Stimulated activated naive B cell treated with anti-CD40 and anti-IgM and Interleukin-4, amounts not matched to agents 10 μg/mL and 1 μg/mL and 100 μg/mL, for 72 hours (primary cell): ENCODE results near the gene ADGRD1.

Experiments used
- ATAC-seq, 2 donors: fragments of 150-1000 bp; cut with Tn5 transposase; replicated peaks; 2 replicates each; pipeline ENCODE4 v1.10.0; 2021; ENCODE audit warnings: moderate library complexity in 1 of 2
- DNase-seq: peaks from one replicate; pipeline ENCODE4 v3.0.0; 2021
- H3K27ac Mint-ChIP-seq: one replicate; pipeline ENCODE4 v1.8.0; 2022; ENCODE audit warnings: mild to moderate bottlenecking, mixed read lengths
- H3K27me3 Mint-ChIP-seq, 2 donors: one replicate each; pipeline ENCODE4 v1.8.0; 2022; ENCODE audit warnings: mixed read lengths in 2 of 2
- H3K36me3 Mint-ChIP-seq, 2 donors: one replicate each; pipeline ENCODE4 v1.8.0; 2022; ENCODE audit warnings: mixed read lengths in 2 of 2, mild to moderate bottlenecking in 1 of 2
- H3K4me1 Mint-ChIP-seq, 2 donors: one replicate each; pipeline ENCODE4 v1.8.0; 2022; ENCODE audit warnings: mixed read lengths in 2 of 2, mild to moderate bottlenecking in 1 of 2
- H3K4me3 Mint-ChIP-seq, 2 donors: one replicate each; pipeline ENCODE4 v1.8.0; 2022; ENCODE audit warnings: mild to moderate bottlenecking in 2 of 2, mixed read lengths in 2 of 2, moderate library complexity in 1 of 2
- H3K9me3 Mint-ChIP-seq, 2 donors: one replicate each; pipeline ENCODE4 v1.8.0; 2022; ENCODE audit warnings: mixed read lengths in 2 of 2, mild to moderate bottlenecking in 1 of 2

The ADGRD1 gene

DNA sequence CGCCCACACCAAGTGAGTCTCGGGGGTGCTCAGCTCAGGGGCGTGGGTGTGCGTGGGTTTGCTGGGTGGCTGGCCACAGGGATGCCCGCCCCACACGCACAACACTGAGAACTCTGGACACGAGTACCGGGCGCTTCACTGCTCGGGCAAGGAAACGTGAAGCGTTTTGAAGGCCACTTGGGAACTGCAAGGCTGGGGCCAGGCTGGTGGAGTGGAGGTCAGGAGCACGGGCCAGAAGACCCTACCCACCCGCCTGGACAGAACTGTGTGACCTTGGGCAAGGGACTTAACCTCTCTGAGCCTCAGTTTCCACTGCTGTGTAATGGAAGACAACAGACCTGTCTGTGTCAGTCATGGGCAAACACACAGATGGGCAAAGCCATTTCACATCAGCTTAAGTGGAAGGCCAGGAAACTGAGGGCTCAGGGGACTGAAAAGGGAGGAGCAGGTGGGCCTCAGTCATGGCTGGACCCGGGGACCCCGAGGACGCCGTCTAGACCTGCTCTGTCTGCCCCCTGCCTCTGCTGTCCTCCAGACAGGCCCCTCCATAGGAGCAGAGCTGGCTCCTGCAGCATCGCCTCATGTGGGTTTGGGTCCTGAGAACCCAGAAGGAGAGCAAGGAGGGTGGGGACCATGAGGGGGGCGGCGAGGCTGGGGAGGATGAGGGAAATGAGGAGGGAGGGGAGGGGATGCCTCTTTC, 52.5 kb downstream of the ADGRD1 start:
- no peaks in the 10 kb centered on the region for H3K36me3 Mint-ChIP-seq
- peak overlapping the region; percentile 14 for H3K27ac Mint-ChIP-seq
- peaks cover 4 to 28% of the 10 kb centered on the region in 2 donors for H3K27me3 Mint-ChIP-seq
- peaks cover 15 to 22% of the 10 kb centered on the region in 2 donors for H3K4me1 Mint-ChIP-seq
- ATAC-seq (no peak), DNase-seq (no peak)
- H3K4me3 Mint-ChIP-seq, result no peak overlapping the region
- H3K9me3 Mint-ChIP-seq, result no peaks in the 10 kb centered on the region

DNA sequence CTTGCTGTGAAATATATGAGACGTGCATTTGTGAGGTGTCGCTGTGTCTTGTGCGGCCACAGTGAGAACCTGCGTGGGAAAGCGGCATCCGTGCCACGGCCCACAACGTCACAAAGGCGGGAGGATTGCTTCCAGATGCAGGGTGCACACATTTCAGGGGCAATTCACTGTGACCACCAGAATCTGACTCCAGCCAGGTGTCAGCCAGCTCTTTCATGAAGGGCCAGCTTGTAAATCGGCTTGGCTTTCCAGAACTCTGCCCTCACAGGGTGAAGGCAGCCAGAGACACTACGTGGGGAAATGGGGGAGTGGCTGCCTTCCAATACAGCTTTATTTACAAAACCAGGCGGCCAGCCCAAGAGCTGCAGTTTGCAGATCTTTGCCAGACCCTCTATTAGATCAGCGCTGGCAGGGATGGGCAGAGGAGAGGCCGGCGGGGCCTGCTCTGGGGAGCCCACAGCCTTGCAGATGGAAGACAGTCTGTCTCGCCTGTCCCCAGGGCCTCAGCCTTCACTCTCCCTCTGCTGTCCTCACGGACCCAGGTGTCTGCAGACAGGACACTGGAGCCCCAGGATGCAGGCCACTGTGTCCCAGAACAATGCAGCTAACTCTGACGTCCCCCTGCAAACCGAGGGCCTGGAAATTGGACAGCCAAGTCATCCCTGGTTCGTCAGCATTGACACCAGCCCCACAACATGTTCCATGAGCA, 53.5 kb downstream of the ADGRD1 start:
- H3K9me3 Mint-ChIP-seq, result no peaks in the 10 kb centered on the region
- ATAC-seq, result no peak
- H3K27ac Mint-ChIP-seq, result no peak overlapping the region
- peaks cover 4 to 32% of the 10 kb centered on the region in 2 donors for H3K27me3 Mint-ChIP-seq
- no peaks in the 10 kb centered on the region for H3K36me3 Mint-ChIP-seq
- DNase-seq, result no peak
- H3K4me3 Mint-ChIP-seq, result no peak overlapping the region
- H3K4me1 Mint-ChIP-seq, result peaks cover 12 to 18% of the 10 kb centered on the region in 2 donors

GRCh38 chr12:131007740-131008117, 54.0 kb downstream of the ADGRD1 start:
- Mint-ChIP-seq H3K27ac (no peak overlapping the region), H3K27me3 (peaks cover 4 to 32% of the 10 kb centered on the region in 2 donors), H3K36me3 (no peaks in the 10 kb centered on the region), H3K9me3 (no peaks in the 10 kb centered on the region), H3K4me3 (no peak overlapping the region), H3K4me1 (peaks cover 7 to 14% of the 10 kb centered on the region in 2 donors)
- DNase-seq (no peak), ATAC-seq (no peak)

DNA sequence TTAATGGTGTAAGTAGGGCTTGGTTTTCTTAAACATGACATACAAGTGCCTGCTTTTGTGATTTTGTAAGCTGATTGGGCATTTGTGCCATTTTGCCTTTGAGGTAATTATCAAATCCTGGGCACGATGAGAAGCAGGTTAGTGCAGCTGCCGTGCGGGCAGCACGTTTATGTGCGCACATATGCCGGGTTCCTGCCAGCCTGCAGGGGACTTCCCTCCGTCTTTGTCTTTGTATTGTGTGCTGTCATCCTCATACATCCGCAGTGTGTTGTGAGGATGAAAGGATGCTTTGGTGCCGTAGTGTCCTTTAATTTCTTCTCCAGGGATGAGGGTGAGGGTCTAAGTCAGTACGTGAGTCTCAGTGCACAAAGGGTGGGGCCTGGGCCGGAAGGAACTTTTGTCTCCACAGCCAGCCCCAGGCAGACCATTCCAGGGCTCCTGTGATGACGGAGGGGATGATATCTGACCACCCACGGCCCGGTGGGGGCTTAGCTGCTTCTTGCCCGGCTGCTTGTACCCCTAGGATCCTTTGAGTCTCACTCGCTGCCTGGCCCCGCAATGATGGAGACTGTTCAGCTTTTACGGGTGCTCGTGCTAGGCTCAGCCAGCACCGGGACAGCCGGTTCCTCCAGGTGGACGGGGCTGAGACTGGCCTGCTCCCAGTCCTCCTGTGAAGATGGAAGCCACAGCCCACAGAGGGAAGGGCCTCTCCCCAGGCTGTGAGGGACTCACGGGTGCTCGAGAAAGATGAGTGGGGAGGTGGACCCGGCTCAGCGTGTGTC, 54.6 kb downstream of the ADGRD1 start:
- Mint-ChIP-seq H3K36me3 (no peaks in the 10 kb centered on the region), H3K4me1 (peaks cover under 1 to 8% of the 10 kb centered on the region in 2 donors), H3K9me3 (no peaks in the 10 kb centered on the region), H3K27me3 (peaks cover 4 to 32% of the 10 kb centered on the region in 2 donors), H3K4me3 (no peak overlapping the region), H3K27ac (no peak overlapping the region)
- ATAC-seq (no peak), DNase-seq (no peak)

GRCh38 chr12:131008913-131009270, 55.2 kb downstream of the ADGRD1 start:
- DNase-seq (no peak), ATAC-seq (no peak)
- Mint-ChIP-seq H3K27me3 (peaks cover 4 to 32% of the 10 kb centered on the region in 2 donors), H3K4me1 (peaks cover 0 to 7% of the 10 kb centered on the region in 2 donors), H3K27ac (no peak overlapping the region), H3K9me3 (no peaks in the 10 kb centered on the region), H3K36me3 (no peaks in the 10 kb centered on the region), H3K4me3 (no peak overlapping the region)

DNA sequence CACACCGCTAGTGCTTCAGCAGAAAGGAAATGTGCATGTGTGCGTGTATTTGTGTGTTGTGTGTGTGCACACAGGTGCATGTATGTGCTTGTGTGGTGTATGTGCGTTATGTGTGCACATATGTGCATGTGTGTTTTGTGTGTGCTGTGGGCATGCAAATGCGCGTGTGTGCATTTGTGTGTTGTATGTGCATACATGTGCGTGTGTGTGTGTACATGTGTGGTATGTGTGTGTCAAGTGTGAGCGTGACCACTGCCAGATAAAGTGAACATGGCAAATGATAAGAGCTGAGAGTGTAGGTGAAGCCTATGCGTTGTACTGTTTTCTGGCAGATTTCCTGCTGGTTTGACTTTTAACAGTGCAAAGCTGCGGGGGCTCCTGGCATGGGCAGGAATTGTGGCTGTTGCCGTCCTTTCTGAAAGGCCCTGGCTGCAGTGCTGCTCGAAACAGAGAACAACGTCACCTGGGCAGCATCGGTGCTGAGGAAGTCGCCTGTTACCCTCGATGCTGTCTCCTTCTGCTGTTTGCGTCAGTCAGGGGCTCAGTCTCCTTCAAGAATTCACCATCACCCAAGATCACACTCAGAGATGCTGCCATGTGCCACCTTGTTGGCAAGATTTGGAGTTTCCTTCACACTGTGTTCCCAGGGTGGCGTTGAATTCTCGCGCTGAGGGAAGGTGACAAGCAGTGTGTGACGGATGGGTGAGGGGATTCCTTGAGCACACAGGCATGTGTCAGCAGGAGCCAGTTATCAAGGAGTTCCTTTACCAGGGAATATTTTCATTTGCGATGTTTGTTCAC, 56.1 kb downstream of the ADGRD1 start:
- Mint-ChIP-seq H3K36me3 (no peaks in the 10 kb centered on the region), H3K9me3 (no peaks in the 10 kb centered on the region), H3K4me3 (no peak overlapping the region), H3K27me3 (peaks cover 4 to 37% of the 10 kb centered on the region in 2 donors), H3K27ac (no peak overlapping the region), H3K4me1 (peaks cover 0 to 6% of the 10 kb centered on the region in 2 donors)
- DNase-seq (no peak), ATAC-seq (no peak)

DNA sequence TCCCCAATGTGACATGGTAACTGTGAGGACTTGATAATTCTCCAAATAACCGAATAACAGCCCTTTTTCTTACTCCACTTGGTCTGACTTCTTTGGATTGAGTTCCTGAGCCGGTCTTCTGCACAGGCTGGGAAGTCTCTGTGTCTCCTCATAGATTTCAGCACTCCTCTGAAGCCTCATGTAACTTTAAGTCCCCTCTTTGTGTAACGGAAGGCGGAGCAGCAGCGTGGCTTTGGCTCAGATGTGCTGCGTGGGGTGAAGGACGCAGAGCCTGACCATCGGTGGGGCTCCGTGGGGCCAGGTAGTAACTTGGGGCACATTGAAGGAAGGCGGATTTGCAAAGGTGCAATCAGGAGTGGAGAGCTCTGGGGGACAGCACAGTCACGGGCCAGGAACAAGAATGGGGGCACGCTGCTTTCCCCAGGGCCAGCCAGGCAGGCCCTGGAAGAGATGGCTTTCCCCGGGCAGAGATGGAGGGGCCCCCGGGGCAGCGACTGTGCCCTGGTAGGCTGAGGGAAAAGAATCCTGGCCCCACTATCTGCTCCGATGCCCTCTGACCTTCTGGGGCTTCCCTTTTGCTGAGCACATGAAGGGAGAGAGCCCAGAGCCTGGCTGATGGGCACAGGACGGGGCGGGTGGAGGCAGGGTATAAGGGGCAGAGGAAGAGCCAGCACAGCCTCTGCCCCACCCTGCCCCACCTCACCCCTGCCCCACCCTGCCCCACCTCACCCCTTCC, 56.9 kb downstream of the ADGRD1 start:
- no peaks in the 10 kb centered on the region for H3K9me3 Mint-ChIP-seq
- ATAC-seq (no peak), DNase-seq (no peak)
- H3K27ac Mint-ChIP-seq, result no peak overlapping the region
- H3K4me3 Mint-ChIP-seq, result no peak overlapping the region
- H3K27me3 Mint-ChIP-seq, result peaks cover 9 to 44% of the 10 kb centered on the region in 2 donors
- H3K4me1 Mint-ChIP-seq, result peaks cover 0 to 4% of the 10 kb centered on the region in 2 donors
- H3K36me3 Mint-ChIP-seq, result no peaks in the 10 kb centered on the region

DNA sequence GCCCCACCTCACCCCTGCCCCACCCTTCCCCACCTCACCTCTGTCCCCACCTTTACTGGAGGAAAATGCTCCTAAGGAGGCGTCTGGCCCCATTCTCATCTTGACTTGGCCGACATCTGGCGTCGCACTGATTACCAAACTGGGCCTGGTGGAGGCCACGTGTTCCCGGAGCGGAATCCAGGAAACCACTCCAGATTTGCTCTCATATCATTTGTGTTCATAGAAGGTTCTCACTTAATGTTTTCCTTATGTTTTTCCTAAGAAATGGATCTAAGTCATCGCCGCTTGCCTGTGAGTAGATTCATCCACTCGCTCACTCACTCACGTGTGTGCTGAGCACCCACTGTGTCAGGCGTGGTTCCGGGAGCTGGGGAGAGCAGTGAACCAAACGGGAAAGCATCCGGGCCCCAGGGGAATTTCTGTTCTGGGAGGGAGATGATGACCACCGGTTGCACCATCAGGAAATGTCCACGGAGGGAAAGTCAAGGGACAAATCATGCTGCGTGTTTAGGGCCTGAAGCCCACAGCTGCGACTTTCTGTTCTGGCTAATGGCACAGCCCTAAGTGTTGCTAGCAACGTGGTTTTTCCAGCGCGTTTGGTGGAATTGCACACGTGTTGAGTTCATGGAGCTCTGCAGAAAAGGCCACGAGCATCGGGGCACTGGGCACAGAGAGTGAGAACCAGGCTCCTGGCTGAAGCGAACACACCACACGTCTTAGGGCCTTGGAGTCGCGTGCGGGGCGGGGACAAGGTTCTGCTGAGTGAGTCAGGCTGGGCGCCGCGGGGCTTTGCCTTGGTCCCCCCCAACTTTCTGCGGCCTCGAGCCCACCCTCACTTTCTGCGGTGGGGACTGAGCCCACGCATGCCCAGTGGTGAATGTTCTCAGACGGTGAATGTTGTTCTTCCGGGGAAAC, 57.7 kb downstream of the ADGRD1 start:
- Mint-ChIP-seq H3K27me3 (peaks cover 9 to 44% of the 10 kb centered on the region in 2 donors), H3K4me3 (no peak overlapping the region), H3K9me3 (no peaks in the 10 kb centered on the region), H3K27ac (no peak overlapping the region), H3K36me3 (no peaks in the 10 kb centered on the region), H3K4me1 (no peaks in the 10 kb centered on the region)
- DNase-seq (no peak), ATAC-seq (no peak)

GRCh38 chr12:131012279-131013069, 58.8 kb downstream of the ADGRD1 start:
- Mint-ChIP-seq H3K9me3 (no peaks in the 10 kb centered on the region), H3K27me3 (peaks cover 12 to 44% of the 10 kb centered on the region in 2 donors), H3K4me3 (no peak overlapping the region), H3K27ac (no peak overlapping the region), H3K36me3 (no peaks in the 10 kb centered on the region), H3K4me1 (peaks cover 0 to 3% of the 10 kb centered on the region in 2 donors)
- ATAC-seq (no peak), DNase-seq (no peak)

DNA sequence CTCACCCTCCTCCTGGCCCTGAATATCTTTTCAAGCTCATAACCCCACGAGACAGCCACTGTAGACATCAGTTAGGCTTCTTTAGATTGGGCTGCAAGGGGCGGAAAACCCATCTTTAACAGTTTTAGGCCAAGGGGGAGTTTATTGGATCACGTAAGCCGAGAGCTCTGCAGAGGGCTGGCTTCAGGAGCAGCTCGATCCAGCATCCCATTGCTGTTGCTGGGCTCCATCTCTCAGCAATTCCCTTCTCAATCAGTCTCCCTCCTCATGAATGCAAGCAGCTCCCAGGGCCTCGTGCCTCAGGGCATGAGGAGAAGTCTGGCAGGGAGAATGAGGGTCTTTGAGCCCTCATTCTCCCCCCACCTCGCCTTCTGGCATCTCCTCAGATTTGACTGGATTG, 59.4 kb downstream of the ADGRD1 start:
- Mint-ChIP-seq H3K9me3 (no peaks in the 10 kb centered on the region), H3K27me3 (peaks cover 14 to 42% of the 10 kb centered on the region in 2 donors), H3K4me3 (no peak overlapping the region), H3K4me1 (peaks cover 0 to 5% of the 10 kb centered on the region in 2 donors), H3K27ac (no peak overlapping the region), H3K36me3 (no peaks in the 10 kb centered on the region)
- DNase-seq, result no peak
- ATAC-seq, result no peak

- Mint-ChIP-seq H3K4me1 (peaks cover 0 to 5% of the 10 kb centered on the region in 2 donors), H3K4me3 (no peak overlapping the region), H3K36me3 (no peaks in the 10 kb centered on the region), H3K27me3 (peaks cover 14 to 31% of the 10 kb centered on the region in 2 donors), H3K27ac (no peak overlapping the region), H3K9me3 (no peaks in the 10 kb centered on the region)
- DNase-seq, result no peak
- no peak for ATAC-seq
Measured at GRCh38 chr12:131014343-131014742, 60.6 kb downstream of the ADGRD1 start.
